Uterus (tissue), 4 donors: ENCODE data around the gene SYT9. TPM values are rescaled to one million over a fixed set of nuclear protein-coding genes. Genes with fewer than 3 reads are reported as not detected.
"Not testable (repeated sequence)": the region's sequence is repeated elsewhere in the genome, so short reads cannot be mapped to it uniquely, and the experiment has no call there.

Experiments used
- DNase-seq, 2 donors: peaks; one replicate each; pipeline ENCODE4 v3.0.0-alpha.2; 2019 to 2020
- H3K27ac ChIP-seq, 2 donors: fragments of 200-600 bp; sonication (generic); 1 replicate in 1 of 2; 2 replicates in 1 of 2; pipeline ENCODE4 v1.5.1; 2016 to 2018
- H3K27me3 ChIP-seq, 2 donors: fragments of 200-600 bp; sonication (generic); one replicate each; pipeline ENCODE4 v1.5.1; 2018 to 2019; ENCODE audit warnings: control low read depth in 1 of 2
- H3K36me3 ChIP-seq, 2 donors: fragments of 200-600 bp; sonication (generic); one replicate each; pipeline ENCODE4 v1.5.1; 2019; ENCODE audit warnings: control low read depth in 1 of 2
- H3K4me1 ChIP-seq, 2 donors: fragments of 200-600 bp; sonication (generic); one replicate each; pipeline ENCODE4 v1.5.1; 2018 to 2019; ENCODE audit warnings: control low read depth in 1 of 2
- H3K4me3 ChIP-seq, 2 donors: fragments of 200-600 bp; sonication (generic); 1 replicate in 1 of 2; 2 replicates in 1 of 2; pipeline ENCODE4 v1.5.1; 2018 to 2019; ENCODE audit warnings: mild to moderate bottlenecking in 1 of 2
- H3K9me3 ChIP-seq, 2 donors: fragments of 200-600 bp; sonication (generic); one replicate each; pipeline ENCODE4 v1.5.1; 2019; ENCODE audit warnings: control low read depth in 1 of 2
- POLR2A ChIP-seq, 2 donors: fragments of 450-650 bp; IDR thresholded peaks; one replicate each; pipeline ENCODE4 v1.6.1; 2016; ENCODE audit warnings: antibody characterized with exemption in 2 of 2, mild to moderate bottlenecking in 1 of 2, moderate library complexity in 1 of 2
- intact Hi-C: fragments of 100-400 bp; cut with DNase I; formaldehyde crosslinking; loops from one replicate; pipeline ENCODE4 v1.15.1; 2023; ENCODE audit warnings: low total_unique reads
- microRNA counts, 2 donors: library from miRNA; unstranded; fragments of <30 nt; microRNA quantifications; one replicate each; lab custom pipeline; 2016 to 2017
- microRNA-seq: library from miRNA; unstranded; fragments of <30 nt; microRNA quantifications from one replicate; pipeline ENCODE4, GENCODE V29; 2016; ENCODE audit warnings: borderline microRNAs expressed, borderline replicate concordance
- small RNA-seq: library from RNA; depleted of rRNA; stranded (forward); fragments of <200 nt; gene quantifications from one replicate; pipeline ENCODE3, GENCODE V24; 2016
- total RNA-seq, 4 donors: library from RNA; depleted of rRNA in 3 of 4; stranded (reverse); fragments of >200 nt in 3 of 4; gene quantifications; one replicate each; pipeline versions ENCODE4 v1.1.0 to v1.2.4, GENCODE V29; 2014 to 2023
- TF ChIP-seq, protein P1 (sequence below), 4 experiments: fragments of 200-600 bp in 2 of 4; fragments of 450-650 bp in 2 of 4; sonication (generic) in 2 of 4; IDR thresholded peaks; one replicate each; pipeline ENCODE4 v1.5.1; 2016 to 2019; ENCODE audit warnings: antibody characterized with exemption in 4 of 4, mild to moderate bottlenecking in 2 of 4, moderate library complexity in 1 of 4
- donor health status: DM: yes; HTN: yes; CAD: no.

SYT9 gene
- total RNA-seq, 4 donors from 2014 or later, result 0.29 to 5.8 (median 3.0) TPM; not detected in 1

DNA sequence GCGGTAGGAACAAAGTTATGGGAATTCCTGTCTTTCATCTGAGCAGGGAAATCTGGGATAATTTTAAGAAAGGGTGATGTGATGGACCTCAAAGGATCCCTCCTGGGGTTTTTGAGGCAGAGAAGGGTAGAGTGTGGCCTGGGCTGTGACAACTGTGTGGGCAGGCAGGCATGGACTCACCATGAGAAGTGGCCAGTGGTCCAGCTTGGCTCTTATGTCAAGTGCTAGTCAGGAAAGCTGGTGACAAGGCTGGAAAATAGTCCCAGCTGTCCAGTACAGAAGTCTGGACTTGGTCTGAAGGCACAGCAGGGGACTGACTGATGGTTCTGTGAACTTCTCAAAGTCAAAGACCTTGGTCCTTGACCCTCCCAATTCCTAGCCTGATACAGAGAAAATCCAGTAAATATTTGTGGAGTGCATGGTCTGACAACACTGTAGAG is 263.8 kb downstream of the SYT9 start:
- Histone ChIP-seq H3K9me3 (no peaks in the 10 kb centered on the region), H3K27me3 (no peaks in the 10 kb centered on the region), H3K36me3 (no peaks in the 10 kb centered on the region), H3K4me3 (no peak overlapping the region), H3K27ac (no peak overlapping the region), H3K4me1 (no peaks in the 10 kb centered on the region)
- TF ChIP-seq, protein P1, sequence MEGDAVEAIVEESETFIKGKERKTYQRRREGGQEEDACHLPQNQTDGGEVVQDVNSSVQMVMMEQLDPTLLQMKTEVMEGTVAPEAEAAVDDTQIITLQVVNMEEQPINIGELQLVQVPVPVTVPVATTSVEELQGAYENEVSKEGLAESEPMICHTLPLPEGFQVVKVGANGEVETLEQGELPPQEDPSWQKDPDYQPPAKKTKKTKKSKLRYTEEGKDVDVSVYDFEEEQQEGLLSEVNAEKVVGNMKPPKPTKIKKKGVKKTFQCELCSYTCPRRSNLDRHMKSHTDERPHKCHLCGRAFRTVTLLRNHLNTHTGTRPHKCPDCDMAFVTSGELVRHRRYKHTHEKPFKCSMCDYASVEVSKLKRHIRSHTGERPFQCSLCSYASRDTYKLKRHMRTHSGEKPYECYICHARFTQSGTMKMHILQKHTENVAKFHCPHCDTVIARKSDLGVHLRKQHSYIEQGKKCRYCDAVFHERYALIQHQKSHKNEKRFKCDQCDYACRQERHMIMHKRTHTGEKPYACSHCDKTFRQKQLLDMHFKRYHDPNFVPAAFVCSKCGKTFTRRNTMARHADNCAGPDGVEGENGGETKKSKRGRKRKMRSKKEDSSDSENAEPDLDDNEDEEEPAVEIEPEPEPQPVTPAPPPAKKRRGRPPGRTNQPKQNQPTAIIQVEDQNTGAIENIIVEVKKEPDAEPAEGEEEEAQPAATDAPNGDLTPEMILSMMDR (IDR thresholded peaks at IDR 0.05), result no peak
- TF ChIP-seq POLR2A (IDR thresholded peaks at IDR 0.05), result no peak
- intact Hi-C loops, result loop anchor here (10.0 kb wide), 1 partner anchor 149 kb away; no protein-coding TSS in a partner anchor
- DNase-seq, result no peak

DNA sequence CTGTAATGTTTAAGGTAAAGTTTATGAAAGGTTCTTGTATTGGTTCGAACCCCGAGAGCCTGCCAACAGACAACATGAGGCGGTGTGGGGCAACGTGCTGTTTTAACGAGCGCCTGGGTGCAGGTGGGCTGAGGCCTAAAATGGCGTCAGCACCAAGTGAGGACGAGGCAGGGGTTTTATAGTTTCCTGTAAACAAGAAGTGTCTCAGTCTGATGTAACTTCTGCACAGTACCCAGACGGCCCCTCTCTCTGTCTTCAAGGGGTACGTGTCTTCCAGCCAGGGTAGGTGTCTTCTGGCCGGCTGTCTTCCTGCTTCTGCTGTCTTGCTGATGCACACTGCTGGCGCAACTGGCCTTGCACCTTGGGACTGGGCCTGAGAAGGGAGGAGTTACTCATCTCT is 264.8 kb downstream of the SYT9 start:
- Histone ChIP-seq H3K4me1 (no peaks in the 10 kb centered on the region), H3K27ac (no peak overlapping the region), H3K9me3 (no peaks in the 10 kb centered on the region), H3K27me3 (no peaks in the 10 kb centered on the region), H3K36me3 (no peaks in the 10 kb centered on the region), H3K4me3 (no peak overlapping the region)
- no peak for TF ChIP-seq POLR2A (IDR thresholded peaks at IDR 0.05)
- TF ChIP-seq, protein P1 (IDR thresholded peaks at IDR 0.05), result no peak
- no peak for DNase-seq
- intact Hi-C loops, result loop anchor here (10.0 kb wide), 1 partner anchor 148 kb away; no protein-coding TSS in a partner anchor

DNA sequence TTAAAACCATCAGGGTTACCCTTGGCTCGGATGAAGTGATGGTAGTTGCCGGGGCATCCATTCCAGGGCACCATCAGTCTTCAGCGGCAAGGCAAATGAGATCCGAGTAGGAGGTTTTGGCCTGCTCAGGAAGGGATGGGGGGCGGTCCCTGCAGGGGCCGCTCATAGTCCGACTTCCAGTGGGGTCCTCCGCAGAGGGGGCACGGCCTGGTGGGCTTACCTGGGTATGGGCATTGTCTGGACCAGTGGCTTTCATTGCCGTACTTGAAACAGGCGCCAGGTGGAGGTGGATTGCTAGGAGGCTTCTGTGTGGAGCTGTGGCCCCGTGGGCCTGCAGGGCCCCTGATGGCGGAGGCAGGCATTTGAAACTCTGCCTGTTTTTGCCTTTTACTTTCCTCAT is 266.0 kb downstream of the SYT9 start:
- DNase-seq, H3K4me1 ChIP-seq, H3K36me3 ChIP-seq, H3K9me3 ChIP-seq, H3K27ac ChIP-seq, H3K4me3 ChIP-seq, H3K27me3 ChIP-seq: not testable (repeated sequence)
- intact Hi-C loops, result loop anchor here (10.0 kb wide), 1 partner anchor 147 kb away; no protein-coding TSS in a partner anchor

MicroRNAs encoded within 50 kb of the gene (microRNA counts, 767-probe panel; counts per million panel counts)
- microRNA hsa-miR-302e (lab: Ali Mortazavi, UCI), result 0 counts per million in 2 donors

Small RNA genes lying within 50 kb of the gene (microRNA-seq; reads per million reads assigned to microRNA genes)
- gene MIR302E, result not detected

Small RNA genes lying within 50 kb of the gene (small RNA-seq; reads per million reads assigned to genes)
- gene MIR302E, result not detected

Other genes with a start within 250 kb of the SYT9 start
- gene ZNF214, start 231.6 kb upstream of the SYT9 start, total RNA-seq, result 10 to 100 TPM in 1 of 4 donors, 1 to 10 TPM in 3; 2.9 to 23.8 (median 4.7) TPM
- under 1 TPM in 2 of 4 donors, not detected in 2; 0.24 to 0.35 TPM for gene NLRP14, start 231.4 kb upstream of the SYT9 start, total RNA-seq
- gene RBMXL2, start 162.9 kb upstream of the SYT9 start, total RNA-seq, result under 1 TPM in 1 of 4 donors, not detected in 3; 0.14 TPM
- 100 to 1,000 TPM in 1 of 4 donors, 10 to 100 TPM in 2, 1 to 10 TPM in 1; 5.0 to 111 (median 23.8) TPM for gene OLFML1, start 233.6 kb downstream of the SYT9 start, total RNA-seq